ENCODE results near the gene CACYBP. TPM values are rescaled to one million over a fixed set of nuclear protein-coding genes. Genes with fewer than 3 reads are reported as not detected.
A peak's percentile ranks its signal among the peaks of the same experiment; 100 is the strongest.

Gene CACYBP
- total and polyA plus RNA-seq, 2 of the 13 experiments (the other 11 are each of a cell fraction or from before 2014, with no cell fraction given) = 18.4 to 183 TPM

DNA sequence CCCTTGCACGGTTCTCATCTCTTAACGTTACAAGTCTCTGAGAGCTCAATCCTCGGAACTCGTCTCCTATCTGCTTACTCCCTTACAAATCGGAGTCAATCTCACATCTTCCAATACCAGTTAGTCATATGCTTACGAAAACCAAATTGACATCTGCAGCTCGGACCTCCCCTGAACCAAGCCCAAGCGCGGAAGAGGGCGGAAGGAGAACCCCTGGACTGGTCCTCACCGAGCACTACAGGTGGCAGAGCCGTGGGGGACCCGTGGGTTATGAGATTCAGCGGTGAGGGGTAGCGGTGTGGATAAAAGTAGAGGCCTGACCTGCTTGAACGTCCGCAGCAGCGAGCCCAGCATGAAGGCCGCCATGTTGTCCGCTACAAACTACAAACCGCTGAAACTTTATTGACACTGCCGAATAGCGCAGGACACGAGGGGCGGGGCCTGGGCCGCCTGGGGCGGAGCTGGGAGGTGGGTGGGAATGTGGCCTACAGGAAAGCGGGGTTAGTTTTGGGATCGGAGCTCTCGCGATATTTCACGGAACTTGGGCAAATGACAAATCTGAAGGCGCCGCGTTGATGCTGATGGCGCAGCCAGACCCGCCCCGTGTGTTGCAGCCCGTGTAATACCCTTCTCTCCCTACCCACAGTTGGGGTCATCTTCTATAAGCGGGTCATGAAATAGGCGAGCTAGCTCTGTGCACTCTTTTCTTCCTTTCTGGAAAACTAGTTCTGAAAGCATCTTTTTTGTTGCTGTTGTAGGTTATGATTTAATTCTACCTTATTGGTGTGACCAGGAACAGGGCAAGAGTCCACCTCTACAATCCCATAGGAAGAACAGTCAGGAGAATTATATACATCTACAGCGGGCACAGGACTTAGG is 23.5 kb downstream of the CACYBP start, which contains the start of gene MRPS14 (continued):
- TF ChIP-seq, protein P1, sequence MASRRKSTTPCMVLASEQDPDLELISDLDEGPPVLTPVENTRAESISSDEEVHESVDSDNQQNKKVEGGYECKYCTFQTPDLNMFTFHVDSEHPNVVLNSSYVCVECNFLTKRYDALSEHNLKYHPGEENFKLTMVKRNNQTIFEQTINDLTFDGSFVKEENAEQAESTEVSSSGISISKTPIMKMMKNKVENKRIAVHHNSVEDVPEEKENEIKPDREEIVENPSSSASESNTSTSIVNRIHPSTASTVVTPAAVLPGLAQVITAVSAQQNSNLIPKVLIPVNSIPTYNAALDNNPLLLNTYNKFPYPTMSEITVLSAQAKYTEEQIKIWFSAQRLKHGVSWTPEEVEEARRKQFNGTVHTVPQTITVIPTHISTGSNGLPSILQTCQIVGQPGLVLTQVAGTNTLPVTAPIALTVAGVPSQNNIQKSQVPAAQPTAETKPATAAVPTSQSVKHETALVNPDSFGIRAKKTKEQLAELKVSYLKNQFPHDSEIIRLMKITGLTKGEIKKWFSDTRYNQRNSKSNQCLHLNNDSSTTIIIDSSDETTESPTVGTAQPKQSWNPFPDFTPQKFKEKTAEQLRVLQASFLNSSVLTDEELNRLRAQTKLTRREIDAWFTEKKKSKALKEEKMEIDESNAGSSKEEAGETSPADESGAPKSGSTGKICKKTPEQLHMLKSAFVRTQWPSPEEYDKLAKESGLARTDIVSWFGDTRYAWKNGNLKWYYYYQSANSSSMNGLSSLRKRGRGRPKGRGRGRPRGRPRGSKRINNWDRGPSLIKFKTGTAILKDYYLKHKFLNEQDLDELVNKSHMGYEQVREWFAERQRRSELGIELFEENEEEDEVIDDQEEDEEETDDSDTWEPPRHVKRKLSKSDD (CRISPR knock-in tag; IDR thresholded peaks at IDR 0.05; ENCODE audit: low read depth) = 0 out of 2 replicates have a peak, but pooled peaks have one; percentile 66
- TF ChIP-seq ZNF564 (CRISPR knock-in tag; IDR thresholded peaks at IDR 0.05) = no peak
- TF ChIP-seq TAF15 (IDR thresholded peaks at IDR 0.05; ENCODE audit: low read depth, low read length, poor library complexity, severe bottlenecking) = no peak
- TF ChIP-seq ARNT (IDR thresholded peaks at IDR 0.05) = no peak
- no peak for TF ChIP-seq GABPA (IDR thresholded peaks at IDR 0.05; ENCODE audit: low read depth, low read length)
- peak; percentile 53 for TF ChIP-seq GABPA (CRISPR knock-in tag; IDR thresholded peaks at IDR 0.05; ENCODE audit: low read depth)
- no peak for TF ChIP-seq ZNF652 (CRISPR knock-in tag; IDR thresholded peaks at IDR 0.05; ENCODE audit: borderline replicate concordance, low read depth)
- TF ChIP-seq, protein P2, sequence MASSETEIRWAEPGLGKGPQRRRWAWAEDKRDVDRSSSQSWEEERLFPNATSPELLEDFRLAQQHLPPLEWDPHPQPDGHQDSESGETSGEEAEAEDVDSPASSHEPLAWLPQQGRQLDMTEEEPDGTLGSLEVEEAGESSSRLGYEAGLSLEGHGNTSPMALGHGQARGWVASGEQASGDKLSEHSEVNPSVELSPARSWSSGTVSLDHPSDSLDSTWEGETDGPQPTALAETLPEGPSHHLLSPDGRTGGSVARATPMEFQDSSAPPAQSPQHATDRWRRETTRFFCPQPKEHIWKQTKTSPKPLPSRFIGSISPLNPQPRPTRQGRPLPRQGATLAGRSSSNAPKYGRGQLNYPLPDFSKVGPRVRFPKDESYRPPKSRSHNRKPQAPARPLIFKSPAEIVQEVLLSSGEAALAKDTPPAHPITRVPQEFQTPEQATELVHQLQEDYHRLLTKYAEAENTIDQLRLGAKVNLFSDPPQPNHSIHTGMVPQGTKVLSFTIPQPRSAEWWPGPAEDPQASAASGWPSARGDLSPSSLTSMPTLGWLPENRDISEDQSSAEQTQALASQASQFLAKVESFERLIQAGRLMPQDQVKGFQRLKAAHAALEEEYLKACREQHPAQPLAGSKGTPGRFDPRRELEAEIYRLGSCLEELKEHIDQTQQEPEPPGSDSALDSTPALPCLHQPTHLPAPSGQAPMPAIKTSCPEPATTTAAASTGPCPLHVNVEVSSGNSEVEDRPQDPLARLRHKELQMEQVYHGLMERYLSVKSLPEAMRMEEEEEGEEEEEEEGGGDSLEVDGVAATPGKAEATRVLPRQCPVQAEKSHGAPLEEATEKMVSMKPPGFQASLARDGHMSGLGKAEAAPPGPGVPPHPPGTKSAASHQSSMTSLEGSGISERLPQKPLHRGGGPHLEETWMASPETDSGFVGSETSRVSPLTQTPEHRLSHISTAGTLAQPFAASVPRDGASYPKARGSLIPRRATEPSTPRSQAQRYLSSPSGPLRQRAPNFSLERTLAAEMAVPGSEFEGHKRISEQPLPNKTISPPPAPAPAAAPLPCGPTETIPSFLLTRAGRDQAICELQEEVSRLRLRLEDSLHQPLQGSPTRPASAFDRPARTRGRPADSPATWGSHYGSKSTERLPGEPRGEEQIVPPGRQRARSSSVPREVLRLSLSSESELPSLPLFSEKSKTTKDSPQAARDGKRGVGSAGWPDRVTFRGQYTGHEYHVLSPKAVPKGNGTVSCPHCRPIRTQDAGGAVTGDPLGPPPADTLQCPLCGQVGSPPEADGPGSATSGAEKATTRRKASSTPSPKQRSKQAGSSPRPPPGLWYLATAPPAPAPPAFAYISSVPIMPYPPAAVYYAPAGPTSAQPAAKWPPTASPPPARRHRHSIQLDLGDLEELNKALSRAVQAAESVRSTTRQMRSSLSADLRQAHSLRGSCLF (CRISPR knock-in tag; IDR thresholded peaks at IDR 0.05; ENCODE audit: borderline replicate concordance) = no peak; the same call in 1 of the 2 replicates
- no peak for TF ChIP-seq ZSCAN12 (CRISPR knock-in tag; IDR thresholded peaks at IDR 0.05)
- TF ChIP-seq KMT2A (CRISPR knock-in tag; IDR thresholded peaks at IDR 0.05) = peak; percentile 94
- TF ChIP-seq ZFYVE20 (CRISPR knock-in tag; IDR thresholded peaks at IDR 0.05; ENCODE audit: borderline replicate concordance, low read depth) = no peak
- no peak for TF ChIP-seq ZNF773 (CRISPR knock-in tag; IDR thresholded peaks at IDR 0.05; ENCODE audit: borderline replicate concordance)
- TF ChIP-seq NR2F6 (IDR thresholded peaks at IDR 0.05) = 0 out of 2 replicates have a peak, but pooled peaks have one; percentile 6
- peak; percentile 54; the same call in 1 of the 2 replicates for TF ChIP-seq NR2F6 (CRISPR knock-in tag; IDR thresholded peaks at IDR 0.05)
- no peak; the same call in 1 of the 2 replicates for TF ChIP-seq BORCS8-MEF2B (CRISPR knock-in tag; IDR thresholded peaks at IDR 0.05)
- TF ChIP-seq, protein P3, sequence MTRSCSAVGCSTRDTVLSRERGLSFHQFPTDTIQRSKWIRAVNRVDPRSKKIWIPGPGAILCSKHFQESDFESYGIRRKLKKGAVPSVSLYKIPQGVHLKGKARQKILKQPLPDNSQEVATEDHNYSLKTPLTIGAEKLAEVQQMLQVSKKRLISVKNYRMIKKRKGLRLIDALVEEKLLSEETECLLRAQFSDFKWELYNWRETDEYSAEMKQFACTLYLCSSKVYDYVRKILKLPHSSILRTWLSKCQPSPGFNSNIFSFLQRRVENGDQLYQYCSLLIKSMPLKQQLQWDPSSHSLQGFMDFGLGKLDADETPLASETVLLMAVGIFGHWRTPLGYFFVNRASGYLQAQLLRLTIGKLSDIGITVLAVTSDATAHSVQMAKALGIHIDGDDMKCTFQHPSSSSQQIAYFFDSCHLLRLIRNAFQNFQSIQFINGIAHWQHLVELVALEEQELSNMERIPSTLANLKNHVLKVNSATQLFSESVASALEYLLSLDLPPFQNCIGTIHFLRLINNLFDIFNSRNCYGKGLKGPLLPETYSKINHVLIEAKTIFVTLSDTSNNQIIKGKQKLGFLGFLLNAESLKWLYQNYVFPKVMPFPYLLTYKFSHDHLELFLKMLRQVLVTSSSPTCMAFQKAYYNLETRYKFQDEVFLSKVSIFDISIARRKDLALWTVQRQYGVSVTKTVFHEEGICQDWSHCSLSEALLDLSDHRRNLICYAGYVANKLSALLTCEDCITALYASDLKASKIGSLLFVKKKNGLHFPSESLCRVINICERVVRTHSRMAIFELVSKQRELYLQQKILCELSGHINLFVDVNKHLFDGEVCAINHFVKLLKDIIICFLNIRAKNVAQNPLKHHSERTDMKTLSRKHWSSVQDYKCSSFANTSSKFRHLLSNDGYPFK (CRISPR knock-in tag; IDR thresholded peaks at IDR 0.05; ENCODE audit: borderline replicate concordance) = peak; percentile 96; the same call in 1 of the 2 replicates
- TF ChIP-seq HDAC6 (IDR thresholded peaks at IDR 0.05; ENCODE audit: low read depth, low read length) = no peak
- no peak; the same call in 1 of the 2 replicates for TF ChIP-seq MEF2D (CRISPR knock-in tag; IDR thresholded peaks at IDR 0.05)
- TF ChIP-seq ZBTB7A (CRISPR knock-in tag; IDR thresholded peaks at IDR 0.05) = no peak

All from HepG2 (cell line).